ENCODE measurements around the gene MYOZ2.

DNA sequence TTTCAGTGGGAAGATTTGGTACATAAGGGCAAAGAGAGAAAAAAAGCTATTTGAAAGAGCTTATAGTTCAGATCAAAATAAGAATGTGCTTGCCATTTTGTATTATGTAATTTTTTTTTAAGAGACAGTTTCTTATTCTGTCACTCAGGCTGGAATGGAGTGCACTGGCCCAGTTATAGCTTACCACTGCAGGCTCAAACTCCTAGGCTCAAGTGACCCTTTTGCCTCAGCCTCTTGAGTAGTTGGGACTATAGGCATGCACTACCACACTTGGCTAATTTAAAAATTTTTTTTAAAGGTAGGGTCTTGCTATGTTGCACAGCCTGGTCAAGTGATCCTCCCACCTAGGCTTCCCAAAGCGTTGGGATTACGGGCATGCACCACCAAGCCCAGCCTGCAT is 54.7 kb downstream of the MYOZ2 start:
- TF ChIP-seq GATA2 (IDR thresholded peaks at IDR 0.05; ENCODE audit: low read depth, low read length) (no peak), GATA3 (IDR thresholded peaks at IDR 0.05; ENCODE audit: low read depth, low read length) (no peak)

All from SH-SY5Y (cell line).